ENCODE results near the gene FMNL2. TPM values are rescaled to one million over a fixed set of nuclear protein-coding genes. Genes with fewer than 3 reads are reported as not detected.

The FMNL2 gene
- polyA plus RNA-seq, 3 donors: 0.28 to 3.2 (median 0.71) TPM

DNA sequence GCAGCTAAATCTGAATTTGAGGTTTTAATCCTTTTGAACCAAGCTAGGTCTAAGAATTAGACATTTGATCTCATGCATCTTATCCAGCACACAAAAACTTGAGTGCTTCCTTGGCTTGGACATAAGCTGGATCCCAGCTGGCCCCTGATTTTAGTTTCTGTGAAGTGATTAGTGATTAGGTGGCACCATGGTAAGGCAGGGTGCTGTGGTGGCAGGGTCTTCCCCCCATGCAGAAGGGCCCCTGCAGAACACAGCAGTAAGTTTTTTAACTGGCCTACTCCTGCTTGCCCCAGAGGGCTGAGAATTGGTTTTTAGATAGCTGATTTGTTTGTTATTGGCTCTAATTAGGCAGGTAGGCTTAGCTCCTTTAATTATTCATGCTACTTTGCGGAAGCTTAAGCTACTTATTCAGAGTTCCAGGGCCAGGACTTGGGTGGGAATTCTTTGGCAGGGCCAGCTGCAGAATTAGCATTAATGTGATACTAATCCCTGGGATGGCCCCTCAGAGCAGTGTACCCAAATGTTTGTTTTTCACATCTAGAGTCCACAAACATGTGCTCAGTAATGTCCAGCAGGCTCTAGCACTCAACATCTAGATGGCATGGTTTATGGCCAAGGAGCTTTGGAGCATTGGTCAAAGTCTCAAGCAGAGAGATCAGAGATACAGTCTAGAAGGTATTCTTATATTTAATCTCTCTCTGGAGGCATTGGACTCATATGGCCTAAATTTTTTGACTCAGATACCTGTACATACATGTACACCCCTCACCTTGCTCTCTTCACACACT is 99.6 kb downstream of the FMNL2 start:
- Mint-ChIP-seq H3K4me3 (no peak overlapping the region), H3K9me3 (no peaks in the 10 kb centered on the region), H3K4me1 (peaks cover 30% of the 10 kb centered on the region), H3K27me3 (ENCODE audit: low read depth in 3 of 3) (peaks cover 0 to 4% (median 0%) of the 10 kb centered on the region in 3 donors), H3K36me3 (no peaks in the 10 kb centered on the region), H3K27ac (peak overlapping the region in 1 of 7 donors; percentile 30)
- Histone ChIP-seq H3K9ac (ENCODE audit: insufficient read depth, low read length, poor library complexity, severe bottlenecking) (no peak overlapping the region), H3K4me2 (replicated peaks; ENCODE audit: extremely low read depth, low read length, poor library complexity, severe bottlenecking) (no peak overlapping the region), H4K20me1 (ENCODE audit: insufficient read depth, low read length) (no peaks in the 10 kb centered on the region), H3K36me3 (replicated peaks in 1 of 2; ENCODE audit: control insufficient read depth in 1 of 2, insufficient read depth in 2 of 2, low read length in 2 of 2) (no peaks in the 10 kb centered on the region), H3K4me3 (replicated peaks in 1 of 3; ENCODE audit: low read depth in 2 of 3, low read length in 3 of 3) (no peak overlapping the region), H3K4me1 (ENCODE audit: control insufficient read depth in 1 of 2, insufficient read depth in 2 of 2, low read length in 2 of 2) (peaks cover 30% of the 10 kb centered on the region in 2 donors), H3K27me3 (ENCODE audit: control insufficient read depth in 2 of 2, insufficient read depth in 2 of 2, low read length in 2 of 2) (no peaks in the 10 kb centered on the region), H3K79me2 (ENCODE audit: insufficient read depth, low read length) (no peaks in the 10 kb centered on the region), H3K9me3 (replicated peaks in 1 of 2; ENCODE audit: control insufficient read depth in 1 of 2, insufficient read depth in 1 of 2, low read length in 2 of 2) (no peaks in the 10 kb centered on the region), H3K27ac (ENCODE audit: low read depth in 1 of 2, low read length in 2 of 2) (no peak overlapping the region), H2AFZ (ENCODE audit: insufficient read depth, low read depth, low read length, poor library complexity, severe bottlenecking) (no peak overlapping the region)
- DNase-seq: no peak
- 100% methylated on average over 1 of the region's 1 CpG for WGBS (ENCODE audit: insufficient coverage)
- intact Hi-C loops (cut with micrococcal nuclease): loop anchor here (5.0 to 10.0 kb wide), 3 partner anchors 33 to 180 kb away; no protein-coding TSS in a partner anchor
- TF ChIP-seq, protein P1, sequence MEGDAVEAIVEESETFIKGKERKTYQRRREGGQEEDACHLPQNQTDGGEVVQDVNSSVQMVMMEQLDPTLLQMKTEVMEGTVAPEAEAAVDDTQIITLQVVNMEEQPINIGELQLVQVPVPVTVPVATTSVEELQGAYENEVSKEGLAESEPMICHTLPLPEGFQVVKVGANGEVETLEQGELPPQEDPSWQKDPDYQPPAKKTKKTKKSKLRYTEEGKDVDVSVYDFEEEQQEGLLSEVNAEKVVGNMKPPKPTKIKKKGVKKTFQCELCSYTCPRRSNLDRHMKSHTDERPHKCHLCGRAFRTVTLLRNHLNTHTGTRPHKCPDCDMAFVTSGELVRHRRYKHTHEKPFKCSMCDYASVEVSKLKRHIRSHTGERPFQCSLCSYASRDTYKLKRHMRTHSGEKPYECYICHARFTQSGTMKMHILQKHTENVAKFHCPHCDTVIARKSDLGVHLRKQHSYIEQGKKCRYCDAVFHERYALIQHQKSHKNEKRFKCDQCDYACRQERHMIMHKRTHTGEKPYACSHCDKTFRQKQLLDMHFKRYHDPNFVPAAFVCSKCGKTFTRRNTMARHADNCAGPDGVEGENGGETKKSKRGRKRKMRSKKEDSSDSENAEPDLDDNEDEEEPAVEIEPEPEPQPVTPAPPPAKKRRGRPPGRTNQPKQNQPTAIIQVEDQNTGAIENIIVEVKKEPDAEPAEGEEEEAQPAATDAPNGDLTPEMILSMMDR (IDR thresholded peaks at IDR 0.05): no peak

DNA sequence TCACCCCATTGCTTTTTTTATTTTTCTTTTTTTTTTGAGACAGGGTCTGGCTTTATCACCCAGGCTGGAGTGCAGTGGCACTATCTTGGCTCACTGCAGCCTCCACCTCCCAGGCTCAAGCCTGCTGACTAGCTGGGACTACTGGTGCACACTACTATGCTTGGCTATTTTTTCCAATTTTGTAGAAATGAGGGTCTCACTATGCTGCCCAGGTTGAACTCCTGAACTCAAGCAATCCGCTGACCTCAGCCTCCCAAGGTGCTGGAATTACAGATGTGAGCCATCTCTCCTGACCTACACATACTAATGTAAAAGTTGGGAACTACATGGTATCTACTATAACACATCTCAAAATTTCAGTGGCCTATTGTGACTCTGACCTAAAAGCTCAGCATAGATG is 101.2 kb downstream of the FMNL2 start:
- intact Hi-C loops (cut with micrococcal nuclease): loop anchor here in 1 of 2 donors (10.0 kb wide), 1 partner anchor 179 kb away; no protein-coding TSS in a partner anchor
- WGBS (ENCODE audit: insufficient coverage): no CpG with 5 or more reads among the region's 1 CpG
- Histone ChIP-seq H3K4me1 (ENCODE audit: control insufficient read depth in 1 of 2, insufficient read depth in 2 of 2, low read length in 2 of 2) (peaks cover 30% of the 10 kb centered on the region in 2 donors), H3K36me3 (replicated peaks in 1 of 2; ENCODE audit: control insufficient read depth in 1 of 2, insufficient read depth in 2 of 2, low read length in 2 of 2) (no peaks in the 10 kb centered on the region), H3K4me3 (replicated peaks in 1 of 3; ENCODE audit: low read depth in 2 of 3, low read length in 3 of 3) (no peak overlapping the region), H3K9ac (ENCODE audit: insufficient read depth, low read length, poor library complexity, severe bottlenecking) (no peak overlapping the region), H2AFZ (ENCODE audit: insufficient read depth, low read depth, low read length, poor library complexity, severe bottlenecking) (no peak overlapping the region), H3K27ac (ENCODE audit: low read depth in 1 of 2, low read length in 2 of 2) (no peak overlapping the region), H3K27me3 (ENCODE audit: control insufficient read depth in 2 of 2, insufficient read depth in 2 of 2, low read length in 2 of 2) (no peaks in the 10 kb centered on the region), H3K4me2 (replicated peaks; ENCODE audit: extremely low read depth, low read length, poor library complexity, severe bottlenecking) (no peak overlapping the region), H4K20me1 (ENCODE audit: insufficient read depth, low read length) (no peaks in the 10 kb centered on the region), H3K79me2 (ENCODE audit: insufficient read depth, low read length) (no peaks in the 10 kb centered on the region), H3K9me3 (replicated peaks in 1 of 2; ENCODE audit: control insufficient read depth in 1 of 2, insufficient read depth in 1 of 2, low read length in 2 of 2) (no peaks in the 10 kb centered on the region)
- Mint-ChIP-seq H3K4me3 (no peak overlapping the region), H3K4me1 (peaks cover 28% of the 10 kb centered on the region), H3K27ac (no peak overlapping the region), H3K27me3 (ENCODE audit: low read depth in 3 of 3) (peaks cover 0 to 4% (median 1%) of the 10 kb centered on the region in 3 donors), H3K9me3 (no peaks in the 10 kb centered on the region), H3K36me3 (no peaks in the 10 kb centered on the region)
- DNase-seq: no peak
- TF ChIP-seq, protein P1 (IDR thresholded peaks at IDR 0.05): no peak
